Measurements from ENCODE around the gene MTAP.

MTAP gene

DNA sequence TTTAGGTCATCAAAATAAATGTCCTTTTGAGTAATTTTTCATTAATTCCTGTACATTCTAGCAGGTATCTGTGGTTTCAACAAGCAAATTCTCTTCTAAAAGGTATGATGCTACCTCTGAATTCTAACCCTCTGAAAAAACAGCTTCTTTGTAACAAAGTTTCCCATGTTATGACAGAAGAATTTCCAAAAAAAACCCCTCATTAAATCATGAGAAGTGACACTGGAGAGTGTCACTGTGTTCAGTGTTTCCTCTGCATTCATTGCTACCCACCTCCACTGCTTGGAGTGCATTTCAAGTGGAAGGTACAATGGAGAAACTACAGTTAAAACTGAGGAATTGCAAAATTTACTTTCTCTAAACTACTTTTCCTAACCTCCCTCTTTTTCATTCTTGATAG lies 181.7 kb downstream of the MTAP start:
- intact Hi-C loops (cut with micrococcal nuclease) = no loop called here
- Mint-ChIP-seq H3K4me3 (no peak overlapping the region), H3K27me3 (peaks cover 41% of the 10 kb centered on the region), H3K9me3 (no peaks in the 10 kb centered on the region), H3K4me1 (ENCODE audit: low read depth) (peaks cover 28% of the 10 kb centered on the region), H3K27ac (no peak overlapping the region), H3K36me3 (ENCODE audit: low read depth) (no peaks in the 10 kb centered on the region)

DNA sequence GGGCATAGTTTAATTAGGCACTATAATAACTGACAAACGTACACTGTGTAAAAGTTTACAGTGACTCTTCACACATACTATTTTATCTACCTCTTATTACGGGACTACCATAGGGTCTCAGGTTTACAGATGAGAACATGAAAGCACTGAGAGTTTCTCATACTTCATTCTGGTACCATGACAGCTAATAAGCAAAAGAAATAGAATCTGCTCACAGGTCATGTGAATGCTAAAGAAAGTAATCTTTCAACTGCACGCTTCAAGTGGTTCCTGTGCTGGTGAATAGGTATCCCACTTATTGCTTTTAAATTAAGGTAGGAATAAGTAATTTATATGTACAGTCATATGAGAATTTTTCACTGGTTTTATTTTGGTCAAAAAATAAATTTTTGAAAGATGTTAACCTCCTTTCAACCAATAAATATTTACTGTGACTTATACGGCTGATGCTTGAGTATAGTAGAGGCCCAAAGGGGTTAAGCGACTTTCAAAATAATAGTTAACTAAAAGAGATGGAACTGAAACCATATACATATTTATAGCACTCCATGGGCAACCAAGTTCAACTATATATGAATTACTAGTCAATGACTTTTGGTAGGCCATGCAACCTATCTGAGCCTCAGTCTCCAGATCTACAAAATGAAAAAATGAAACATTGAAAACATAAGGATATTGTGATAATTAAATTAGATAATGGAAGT lies 183.7 kb downstream of the MTAP start:
- Mint-ChIP-seq H3K4me3 (no peak overlapping the region), H3K36me3 (ENCODE audit: low read depth) (no peaks in the 10 kb centered on the region), H3K9me3 (no peaks in the 10 kb centered on the region), H3K27ac (no peak overlapping the region), H3K4me1 (ENCODE audit: low read depth) (peaks cover 35% of the 10 kb centered on the region), H3K27me3 (peaks cover 45% of the 10 kb centered on the region)
- intact Hi-C loops (cut with micrococcal nuclease) = no loop called here

Measured in dendritic cell treated with granulocyte-macrophage colony-stimulating factor and Interleukin-4, amounts not matched to agents 40 ng/mL and 50 ng/mL, for 4 days (primary cell).